NCI-H1048 (cell line): Measurements from ENCODE around the gene ABCA7.

ENCODE experiments used
- DNase-seq: peaks from one replicate; lab custom pipeline; 2025; lab: John Stamatoyannopoulos, UW

The ABCA7 gene

DNA sequence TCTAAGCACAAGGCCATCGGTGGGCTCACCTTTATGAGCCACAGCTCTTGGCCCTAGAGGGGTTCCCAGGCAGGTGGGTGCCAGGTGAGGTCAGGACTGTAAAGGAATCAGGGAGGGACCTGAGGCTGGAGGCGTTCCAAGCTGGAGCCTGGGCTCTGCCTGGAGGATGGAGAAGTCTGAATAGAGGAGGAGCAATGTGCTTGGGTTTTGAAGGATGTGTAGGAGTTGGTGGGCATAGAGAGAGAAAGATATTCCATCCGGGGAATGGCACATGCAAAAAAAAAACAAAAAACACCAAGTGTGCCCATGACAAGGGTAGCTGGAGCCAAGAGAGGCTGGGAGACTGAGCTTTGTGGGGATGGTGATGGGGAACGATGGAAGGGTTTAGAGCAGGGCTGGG, 37.3 kb upstream of the ABCA7 start:
- no peak for DNase-seq

DNA sequence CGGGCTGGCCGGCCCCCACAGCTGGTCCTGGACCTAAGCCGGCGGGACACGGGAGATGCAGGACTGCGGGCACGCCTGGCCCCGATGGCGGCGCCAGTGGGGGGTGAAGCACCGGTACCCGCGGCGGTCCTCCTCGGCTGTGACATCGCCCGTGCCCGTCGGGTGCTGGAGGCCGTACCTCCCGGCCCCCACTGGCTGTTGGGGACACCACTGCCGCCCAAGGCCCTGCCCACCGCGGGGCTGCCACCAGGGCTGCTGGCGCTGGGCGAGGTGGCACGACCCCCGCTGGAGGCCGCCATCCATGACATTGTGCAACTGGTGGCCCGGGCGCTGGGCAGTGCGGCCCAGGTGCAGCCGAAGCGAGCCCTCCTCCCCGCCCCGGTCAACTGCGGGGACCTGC, 36.6 kb upstream of the ABCA7 start:
- no peak for DNase-seq

DNA sequence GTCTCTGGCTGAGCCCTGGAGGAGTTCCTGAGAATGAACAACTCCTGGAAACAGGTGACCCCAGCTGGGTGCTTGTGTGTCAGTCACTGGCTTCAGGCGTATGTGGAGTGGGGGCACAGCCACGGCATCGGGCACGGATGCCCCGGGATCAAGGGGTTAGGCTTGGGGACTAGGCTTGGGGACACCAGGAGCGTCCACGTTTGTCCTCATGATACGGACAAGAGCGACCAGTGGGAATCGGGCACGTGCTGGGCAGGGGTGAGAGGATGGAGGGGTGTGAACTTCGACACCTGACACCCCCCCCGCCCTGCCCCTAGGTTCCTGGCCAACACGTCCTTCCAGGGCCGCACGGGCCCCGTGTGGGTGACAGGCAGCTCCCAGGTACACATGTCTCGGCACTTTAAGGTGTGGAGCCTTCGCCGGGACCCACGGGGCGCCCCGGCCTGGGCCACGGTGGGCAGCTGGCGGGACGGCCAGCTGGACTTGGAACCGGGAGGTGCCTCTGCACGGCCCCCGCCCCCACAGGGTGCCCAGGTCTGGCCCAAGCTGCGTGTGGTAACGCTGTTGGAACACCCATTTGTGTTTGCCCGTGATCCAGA, 35.6 kb upstream of the ABCA7 start:
- no peak for DNase-seq

DNA sequence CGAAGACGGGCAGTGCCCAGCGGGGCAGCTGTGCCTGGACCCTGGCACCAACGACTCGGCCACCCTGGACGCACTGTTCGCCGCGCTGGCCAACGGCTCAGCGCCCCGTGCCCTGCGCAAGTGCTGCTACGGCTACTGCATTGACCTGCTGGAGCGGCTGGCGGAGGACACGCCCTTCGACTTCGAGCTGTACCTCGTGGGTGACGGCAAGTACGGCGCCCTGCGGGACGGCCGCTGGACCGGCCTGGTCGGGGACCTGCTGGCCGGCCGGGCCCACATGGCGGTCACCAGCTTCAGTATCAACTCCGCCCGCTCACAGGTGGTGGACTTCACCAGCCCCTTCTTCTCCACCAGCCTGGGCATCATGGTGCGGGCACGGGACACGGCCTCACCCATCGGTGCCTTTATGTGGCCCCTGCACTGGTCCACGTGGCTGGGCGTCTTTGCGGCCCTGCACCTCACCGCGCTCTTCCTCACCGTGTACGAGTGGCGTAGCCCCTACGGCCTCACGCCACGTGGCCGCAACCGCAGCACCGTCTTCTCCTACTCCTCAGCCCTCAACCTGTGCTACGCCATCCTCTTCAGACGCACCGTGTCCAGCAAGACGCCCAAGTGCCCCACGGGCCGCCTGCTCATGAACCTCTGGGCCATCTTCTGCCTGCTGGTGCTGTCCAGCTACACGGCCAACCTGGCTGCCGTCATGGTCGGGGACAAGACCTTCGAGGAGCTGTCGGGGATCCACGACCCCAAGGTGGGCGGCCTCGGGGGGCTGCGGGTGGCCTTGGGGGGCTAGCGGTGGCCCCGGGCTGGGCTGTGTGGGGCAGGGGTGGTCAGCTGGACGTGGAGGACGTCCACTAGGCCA, 34.9 kb upstream of the ABCA7 start:
- no peak for DNase-seq

DNA sequence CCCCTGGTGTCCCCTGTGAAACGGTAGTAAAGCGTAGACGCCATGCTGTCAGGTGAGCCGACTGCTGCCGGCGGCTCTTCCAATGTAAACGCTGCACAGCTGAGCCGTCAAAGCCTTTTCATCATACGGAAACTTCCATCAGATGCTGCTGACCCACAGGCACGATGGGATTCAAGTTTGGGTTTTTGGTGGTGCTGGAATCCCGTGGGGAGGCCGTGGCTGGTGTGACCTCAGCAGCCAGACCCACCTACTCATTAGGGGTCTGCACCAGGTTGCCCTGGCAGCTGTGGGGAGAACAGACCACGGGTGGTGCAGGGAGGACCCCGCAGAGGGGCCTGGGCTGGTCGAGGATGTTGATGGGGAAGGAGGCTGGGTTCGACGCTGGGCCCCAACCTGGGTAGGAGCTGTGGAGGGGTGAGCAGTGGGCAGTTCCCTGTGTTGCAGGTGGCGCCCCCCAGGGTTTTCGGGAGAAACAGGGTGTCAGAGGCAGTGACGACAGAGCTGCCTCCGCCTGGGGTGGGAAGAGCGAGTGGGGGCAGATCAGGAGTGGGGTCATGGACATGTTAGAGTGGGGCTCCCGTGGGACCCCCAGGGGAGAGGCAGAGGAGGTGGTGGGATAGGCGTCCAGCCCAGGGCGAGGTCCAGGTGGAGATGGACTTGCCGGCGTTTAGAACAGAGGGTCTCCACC, 33.1 kb upstream of the ABCA7 start:
- DNase-seq = no peak

DNA sequence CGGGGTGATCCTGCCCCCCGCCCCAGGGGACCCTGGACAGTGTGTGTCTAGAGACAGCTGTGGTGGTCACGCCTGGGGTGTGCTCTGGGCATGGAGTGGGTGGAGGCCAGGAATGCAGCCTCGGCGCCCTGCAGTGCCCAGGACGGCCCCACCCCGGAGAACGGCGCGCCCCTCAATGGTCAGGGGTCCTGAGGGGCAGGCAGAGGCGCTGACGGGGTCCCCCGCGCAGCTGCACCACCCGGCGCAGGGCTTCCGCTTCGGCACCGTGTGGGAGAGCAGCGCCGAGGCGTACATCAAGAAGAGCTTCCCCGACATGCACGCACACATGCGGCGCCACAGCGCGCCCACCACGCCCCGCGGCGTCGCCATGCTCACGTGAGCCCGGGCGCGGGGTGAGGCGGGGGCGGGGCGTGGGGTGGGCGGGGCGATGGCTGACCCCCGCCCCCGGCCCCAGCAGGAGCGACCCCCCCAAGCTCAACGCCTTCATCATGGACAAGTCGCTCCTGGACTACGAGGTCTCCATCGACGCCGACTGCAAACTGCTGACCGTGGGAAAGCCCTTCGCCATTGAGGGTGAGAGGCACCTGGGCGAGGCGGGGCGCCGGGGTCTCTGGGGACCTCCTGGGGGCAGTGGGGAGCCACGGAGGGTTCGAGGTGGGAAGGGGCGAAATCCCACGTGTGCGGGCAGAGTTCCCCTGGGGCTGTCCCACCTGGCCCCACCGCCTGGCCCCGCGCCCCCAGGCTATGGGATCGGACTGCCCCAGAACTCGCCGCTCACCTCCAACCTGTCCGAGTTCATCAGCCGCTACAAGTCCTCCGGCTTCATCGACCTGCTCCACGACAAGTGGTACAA, 32.3 kb upstream of the ABCA7 start:
- no peak for DNase-seq

DNA sequence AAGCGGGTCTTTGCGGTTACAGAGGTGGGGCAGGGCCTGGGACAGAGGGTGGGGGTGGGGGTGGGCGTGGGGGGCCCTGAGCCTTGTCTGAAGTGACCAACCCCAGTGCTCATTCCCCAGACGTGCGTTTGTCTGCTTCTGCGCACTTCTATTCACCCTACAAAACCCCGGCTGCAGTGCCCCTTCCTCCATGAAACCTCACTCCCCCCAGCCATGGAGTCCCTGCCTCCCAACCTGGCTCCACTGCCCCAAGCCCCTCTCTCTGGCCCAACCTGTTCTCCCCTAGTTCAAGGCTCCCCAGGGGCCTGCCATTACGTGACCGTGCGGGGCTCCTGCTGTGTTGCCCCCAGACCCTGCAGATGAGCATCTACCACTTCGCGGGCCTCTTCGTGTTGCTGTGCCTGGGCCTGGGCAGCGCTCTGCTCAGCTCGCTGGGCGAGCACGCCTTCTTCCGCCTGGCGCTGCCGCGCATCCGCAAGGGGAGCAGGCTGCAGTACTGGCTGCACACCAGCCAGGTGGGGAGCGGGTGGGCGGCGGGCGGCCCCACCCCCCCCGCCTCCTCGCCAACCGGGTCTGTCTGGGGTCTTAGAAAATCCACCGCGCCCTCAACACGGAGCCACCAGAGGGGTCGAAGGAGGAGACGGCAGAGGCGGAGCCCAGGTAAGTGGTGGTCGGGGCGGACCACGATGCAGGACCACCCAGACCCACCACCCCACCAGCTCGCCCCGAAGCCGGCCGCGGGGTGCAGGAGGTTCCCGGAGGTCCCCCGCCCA, 31.5 kb upstream of the ABCA7 start:
- no peak for DNase-seq

DNA sequence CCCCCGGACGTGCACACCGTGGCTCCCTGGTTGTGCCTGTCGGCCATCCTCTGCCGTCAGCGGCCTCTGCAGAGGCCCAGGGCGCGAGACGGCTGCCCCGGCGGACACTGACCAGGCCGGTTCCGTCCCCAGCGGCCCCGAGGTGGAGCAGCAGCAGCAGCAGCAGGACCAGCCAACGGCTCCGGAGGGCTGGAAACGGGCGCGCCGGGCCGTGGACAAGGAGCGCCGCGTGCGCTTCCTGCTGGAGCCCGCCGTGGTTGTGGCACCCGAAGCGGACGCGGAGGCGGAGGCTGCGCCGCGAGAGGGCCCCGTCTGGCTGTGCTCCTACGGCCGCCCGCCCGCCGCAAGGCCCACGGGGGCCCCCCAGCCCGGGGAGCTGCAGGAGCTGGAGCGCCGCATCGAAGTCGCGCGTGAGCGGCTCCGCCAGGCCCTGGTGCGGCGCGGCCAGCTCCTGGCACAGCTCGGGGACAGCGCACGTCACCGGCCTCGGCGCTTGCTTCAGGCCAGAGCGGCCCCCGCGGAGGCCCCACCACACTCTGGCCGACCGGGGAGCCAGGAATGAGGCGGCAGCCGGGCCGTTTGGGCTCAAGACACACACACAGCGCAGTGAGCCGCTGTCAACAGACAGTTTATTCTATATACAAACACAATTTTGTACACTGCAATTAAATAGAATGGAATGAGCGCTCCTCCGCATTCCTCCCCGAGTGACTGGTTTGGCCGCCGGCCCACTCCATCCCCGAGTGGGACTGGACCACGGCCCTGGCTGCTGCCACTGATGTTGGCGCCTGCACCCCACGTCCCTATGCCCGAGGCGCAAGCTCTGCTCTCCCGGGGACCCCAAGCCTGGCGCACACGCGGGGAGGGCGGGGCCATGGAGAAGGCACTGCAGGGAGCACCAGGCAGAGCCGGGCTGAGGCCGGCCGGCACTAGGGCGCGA, 30.6 kb upstream of the ABCA7 start:
- no peak for DNase-seq

DNA sequence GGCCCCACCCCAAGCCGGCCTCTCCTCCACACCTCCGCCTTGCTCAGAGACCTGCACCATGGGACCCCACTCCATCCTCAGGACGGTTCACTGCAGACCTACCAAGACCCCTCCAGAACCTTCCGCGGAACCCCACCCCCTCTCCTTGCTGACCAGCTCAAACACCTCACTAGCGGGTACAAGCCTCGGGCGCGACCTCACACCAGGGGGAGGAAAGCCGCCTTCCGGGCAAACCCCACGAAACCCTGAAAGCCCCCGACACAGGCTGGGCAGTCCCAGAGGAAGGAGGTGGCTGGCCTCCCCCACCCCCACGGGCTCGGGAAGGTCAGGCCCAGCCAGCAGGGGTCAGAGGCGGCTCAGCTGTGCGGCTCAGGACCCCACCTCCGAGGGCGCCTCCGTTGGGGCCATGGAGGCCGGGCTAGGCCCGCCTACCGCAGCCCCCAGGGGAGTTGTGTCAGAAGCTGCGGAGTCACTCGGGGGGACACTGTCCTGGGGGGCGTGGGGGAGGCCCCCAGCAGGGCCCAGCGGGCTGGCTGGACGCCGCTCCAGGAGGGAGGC, 29.8 kb upstream of the ABCA7 start:
- no peak for DNase-seq

DNA sequence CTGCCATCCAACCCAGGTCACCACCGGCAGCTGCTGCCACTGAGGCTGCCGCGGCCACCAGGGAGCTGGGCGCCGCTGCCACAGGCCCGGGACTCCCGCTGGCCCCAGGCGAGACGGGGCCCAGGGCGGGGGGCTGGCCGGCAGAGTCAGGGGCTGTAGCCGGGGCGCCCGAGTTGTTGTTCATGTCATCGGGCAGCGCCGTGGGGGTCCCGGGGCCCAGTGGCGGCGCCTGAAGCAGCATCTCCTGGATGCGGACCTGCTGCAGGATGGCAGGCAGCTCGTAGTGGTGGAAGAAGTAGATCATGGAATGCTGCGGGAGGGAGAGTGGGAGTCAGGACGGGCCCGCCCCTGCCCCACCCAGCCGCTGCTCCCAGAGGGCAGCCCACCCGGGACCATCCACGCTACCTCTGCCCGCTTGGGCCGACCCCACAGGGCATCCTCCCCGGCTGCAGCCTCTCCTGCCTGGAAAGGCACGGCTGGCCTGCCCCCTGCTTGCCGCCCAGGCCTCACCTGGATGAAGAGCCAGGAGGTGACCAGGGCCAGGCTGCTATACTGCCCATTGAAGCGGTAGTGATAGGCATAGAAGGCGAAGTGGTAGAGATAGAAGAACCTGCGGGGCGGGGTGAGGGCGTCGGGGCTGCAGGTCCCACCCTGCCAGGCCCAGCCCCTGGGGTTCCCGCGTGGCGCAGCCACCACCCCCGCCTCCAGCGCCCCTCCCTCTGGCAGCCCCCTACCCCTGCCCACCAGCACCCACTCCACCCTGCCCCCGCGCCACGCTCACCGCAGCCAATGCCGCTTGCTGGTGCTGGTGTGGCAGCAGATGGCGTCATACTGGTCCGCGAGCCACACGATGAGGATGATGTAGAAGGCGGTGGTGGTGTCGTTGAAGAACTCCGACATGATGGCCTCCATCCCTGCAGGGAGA, 29.1 kb upstream of the ABCA7 start:
- DNase-seq = no peak

DNA sequence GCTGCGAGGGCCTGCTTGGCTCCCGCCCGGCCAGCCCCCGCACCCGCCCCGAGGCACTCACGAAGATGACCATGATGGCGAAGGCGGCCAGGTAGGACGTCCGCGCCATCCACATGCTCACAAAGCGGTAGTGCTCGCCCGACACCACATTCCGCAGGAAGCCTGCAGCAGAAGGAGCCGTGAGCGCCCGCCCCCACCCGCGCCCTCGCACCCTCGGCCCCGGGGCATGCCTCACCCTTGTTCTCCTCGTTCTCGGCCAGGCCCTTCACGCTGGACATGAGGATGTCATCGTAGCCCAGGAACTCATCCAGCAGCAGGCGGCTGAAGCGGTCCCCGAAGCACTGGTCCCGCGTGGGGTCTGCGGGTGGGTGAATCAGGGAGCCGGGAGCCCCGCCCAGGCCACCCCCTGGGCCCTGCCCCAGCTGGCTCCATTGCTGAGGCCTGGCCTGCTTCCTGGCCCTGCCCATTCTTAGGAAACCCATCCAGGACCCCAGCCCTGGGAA, 28.0 kb upstream of the ABCA7 start:
- DNase-seq = no peak

DNA sequence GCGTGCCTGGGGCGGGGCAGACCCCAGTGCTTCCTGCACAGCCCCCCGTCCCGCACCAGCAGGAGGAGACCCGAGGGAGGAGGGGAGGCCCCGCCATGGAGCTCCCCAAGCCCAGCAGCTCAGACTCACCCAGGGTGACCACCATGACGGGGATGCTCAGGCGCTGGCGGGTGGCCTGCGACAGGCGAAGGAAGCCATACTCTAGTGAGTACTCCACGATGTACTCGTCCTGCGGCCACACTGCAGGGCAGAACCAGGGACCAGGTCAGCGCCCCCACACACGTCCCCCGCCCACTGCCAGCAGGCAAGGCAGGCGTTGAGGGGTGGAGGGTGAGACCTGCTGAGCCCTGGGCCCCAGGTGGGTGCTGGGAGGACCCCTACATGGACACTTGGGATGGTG, 27.6 kb upstream of the ABCA7 start:
- DNase-seq = no peak

DNA sequence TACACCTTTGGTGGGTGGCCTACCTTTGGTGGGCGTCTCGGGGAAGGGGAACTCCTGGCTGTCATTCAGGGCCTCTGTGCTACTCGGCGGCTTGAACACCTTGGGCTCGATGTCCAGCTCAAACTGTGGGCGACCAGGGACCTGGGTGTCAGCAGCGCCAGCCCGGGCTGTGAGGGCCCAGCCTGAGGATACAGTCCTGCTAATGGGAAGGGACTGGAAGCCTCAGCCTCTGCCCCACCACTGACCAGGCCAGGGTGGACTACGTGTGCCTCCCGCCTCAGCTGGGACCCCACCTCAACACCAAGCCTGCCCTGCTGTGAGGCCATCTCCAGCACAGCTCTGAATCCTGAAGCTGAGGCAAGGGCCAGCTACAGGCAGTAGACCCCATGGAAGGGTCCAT, 26.7 kb upstream of the ABCA7 start:
- no peak for DNase-seq

DNA sequence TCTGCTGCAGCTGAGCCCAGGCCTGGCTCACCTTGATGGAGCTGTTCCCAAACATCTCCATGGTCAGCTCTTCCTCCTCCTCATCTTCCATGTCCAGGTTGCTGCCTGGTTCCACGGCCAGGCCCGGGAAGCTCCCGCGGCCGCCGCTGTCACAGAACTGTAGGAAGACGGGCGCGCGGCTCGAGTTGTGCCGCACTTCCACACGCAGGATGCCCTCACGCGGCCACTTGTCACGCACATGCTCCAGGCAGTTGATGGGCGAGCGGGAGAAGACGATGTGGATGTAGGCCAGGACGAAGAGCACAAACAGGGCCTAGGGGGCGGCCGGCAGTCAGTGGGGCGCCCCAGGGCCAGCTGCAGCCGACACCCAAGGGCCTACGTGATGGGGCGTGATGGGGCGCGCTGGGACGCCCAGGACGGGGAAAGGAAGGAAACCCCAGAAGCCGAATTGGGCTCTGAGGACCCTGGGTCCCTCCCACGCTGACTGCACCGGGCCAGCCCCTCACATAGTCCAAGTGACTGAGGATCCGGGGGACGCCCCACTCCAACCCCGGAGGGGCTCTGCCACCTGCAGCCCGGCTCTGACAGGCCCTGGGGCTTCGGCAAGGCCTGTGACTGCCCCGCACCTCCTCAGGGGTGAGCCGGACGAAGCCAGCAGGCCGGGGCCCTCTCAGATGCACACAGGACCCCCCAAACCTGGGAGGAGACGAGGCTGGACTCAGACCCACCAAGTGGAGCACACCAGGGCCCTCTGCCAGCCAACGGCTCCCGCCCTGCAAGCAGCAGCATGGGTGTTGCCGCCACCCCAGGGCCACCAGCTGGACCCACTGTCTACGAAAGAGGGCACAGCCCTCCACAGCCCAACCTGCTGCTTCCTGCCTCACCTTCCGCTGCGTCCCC, 25.5 kb upstream of the ABCA7 start:
- no peak for DNase-seq

DNA sequence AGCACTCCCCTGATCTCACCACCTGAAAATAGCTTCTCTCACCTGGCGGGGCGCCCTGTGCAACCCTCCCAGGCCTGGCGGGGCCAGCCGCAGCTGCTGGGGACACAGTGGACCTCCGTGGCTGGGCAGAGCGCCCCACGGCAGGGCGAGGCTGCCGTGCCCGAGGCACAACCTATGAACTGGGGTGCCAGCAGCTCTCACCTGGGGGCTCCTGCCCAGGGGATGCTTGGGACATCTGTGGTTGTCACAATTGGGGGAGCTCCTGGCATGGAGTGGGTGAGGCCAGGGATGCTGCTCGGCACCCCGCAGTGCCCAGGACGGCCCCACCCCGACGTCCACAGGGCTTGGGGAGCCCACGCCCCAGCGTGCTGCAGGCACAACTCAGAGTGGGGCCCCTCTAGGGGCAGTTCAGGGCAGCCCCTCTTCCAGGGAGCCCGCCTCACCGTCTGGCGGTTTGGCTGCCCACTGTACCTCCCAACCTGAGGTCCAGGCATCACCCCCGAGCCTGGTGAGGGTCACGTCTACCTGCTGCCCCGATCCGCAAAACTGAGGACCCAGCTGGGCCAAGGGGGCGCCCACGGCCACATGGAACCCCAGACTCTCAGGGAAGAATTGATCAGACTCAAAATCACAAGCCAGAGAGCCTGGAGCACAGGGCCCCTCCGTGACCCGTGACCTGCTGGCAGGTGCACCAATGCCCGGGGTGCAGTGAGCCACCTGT, 24.7 kb upstream of the ABCA7 start:
- no peak for DNase-seq

DNA sequence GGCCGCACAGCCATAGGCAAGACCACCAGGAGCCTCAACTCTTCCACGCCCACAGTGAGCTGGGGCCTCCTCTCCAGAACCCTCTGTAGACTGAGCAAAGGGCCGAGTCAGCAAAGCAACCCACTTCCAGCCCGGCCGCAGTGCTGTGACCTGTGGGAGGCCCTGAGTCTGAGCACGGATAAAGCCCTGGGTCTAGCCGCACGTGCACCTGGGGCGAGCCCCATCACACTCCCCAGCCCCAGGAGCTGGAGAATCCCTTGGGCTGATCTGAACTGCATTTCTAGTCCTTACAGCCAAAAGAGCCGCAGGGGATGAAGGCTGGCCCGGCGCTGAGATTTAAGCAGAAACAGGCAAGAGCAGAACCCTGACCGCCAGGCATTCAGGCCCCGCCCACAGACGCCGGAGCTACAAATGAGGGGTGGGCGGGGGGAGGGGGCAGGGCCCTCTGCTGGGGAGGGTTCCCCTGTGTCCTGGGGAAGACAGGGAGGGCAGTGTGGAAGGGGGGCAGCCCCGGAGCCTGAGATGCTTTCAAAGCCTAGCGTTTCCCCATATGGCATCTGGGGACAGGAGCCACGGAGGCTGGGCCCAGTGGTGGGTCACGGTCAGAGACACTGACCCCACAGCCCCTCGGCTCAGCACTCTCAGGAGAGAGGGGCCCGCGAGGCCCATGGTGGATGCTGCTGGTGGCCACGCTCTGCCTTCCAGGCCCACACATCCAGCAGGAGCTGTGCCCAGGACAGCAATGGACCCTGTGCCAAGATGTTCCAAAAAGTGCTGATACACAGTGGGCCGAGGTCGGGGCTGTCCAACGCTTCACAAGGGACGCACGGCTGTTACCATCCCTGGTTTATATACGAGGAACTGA, 23.9 kb upstream of the ABCA7 start:
- DNase-seq = no peak
